ENCODE measurements around the gene HOXA1.

HOXA1 gene

GRCh38 chr7:27095897-27096767, at the start of gene HOXA1:
HOXA1 (minus strand) TSS chr7:27096000; CDS start chr7:27095912, 88 bp downstream.
- Mint-ChIP-seq H3K36me3 (peaks cover 9% of the 10 kb centered on the region), H3K27ac (peak within 1 kb of the TSS; percentile 52), H3K4me1 (peaks cover 15% of the 10 kb centered on the region), H3K9me3 (no peaks in the 10 kb centered on the region), H3K27me3 (peaks cover 13% of the 10 kb centered on the region), H3K4me3 (peak within 1 kb of the TSS; percentile 90)
- peak; percentile 89 for ATAC-seq (ENCODE audit: low read depth)
- peak; percentile 57 to 63 for DNase-seq (ENCODE audit: low spot score in 2 of 2)

DNA sequence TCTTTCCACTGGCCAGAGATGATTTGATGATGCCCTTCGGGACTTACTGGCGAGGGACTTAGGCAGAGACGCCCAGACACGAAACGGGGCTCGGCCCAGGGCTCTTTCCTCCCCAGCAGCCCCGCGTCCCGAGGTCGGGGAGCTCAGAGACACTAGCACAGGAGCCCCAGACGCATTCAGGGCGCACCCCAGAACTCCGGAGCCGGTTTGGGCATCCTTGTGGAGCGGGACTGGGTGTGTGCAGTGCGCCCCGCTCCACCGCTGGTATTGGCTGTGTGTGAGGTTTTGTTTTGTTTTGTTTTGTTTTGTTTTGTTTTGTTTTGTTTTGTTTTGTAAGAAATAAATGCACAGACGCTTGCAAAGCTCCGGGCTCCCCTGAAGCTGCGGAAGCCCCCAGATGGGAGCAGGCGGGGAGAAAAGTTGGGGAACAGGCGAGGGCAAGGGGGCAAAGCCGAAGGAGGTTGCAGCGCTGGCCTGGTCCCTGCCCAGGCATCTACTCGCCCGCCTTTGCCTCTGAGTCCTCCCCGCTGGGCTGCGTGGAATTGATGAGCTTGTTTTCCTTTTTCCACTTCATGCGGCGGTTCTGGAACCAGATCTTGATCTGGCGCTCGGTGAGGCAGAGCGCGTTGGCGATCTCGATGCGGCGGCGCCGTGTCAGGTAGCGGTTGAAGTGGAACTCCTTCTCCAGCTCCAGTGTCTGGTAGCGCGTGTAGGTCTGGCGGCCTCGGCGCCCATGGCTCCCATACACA, 49.5 kb upstream of the HOXA1 start:
- ATAC-seq (ENCODE audit: low read depth) (no peak), DNase-seq (ENCODE audit: low spot score in 2 of 2) (no peak)
- peaks cover 16% of the 10 kb centered on the region for H3K27me3 Mint-ChIP-seq
- H3K4me1 Mint-ChIP-seq = peaks cover 15% of the 10 kb centered on the region
- no peak overlapping the region for H3K4me3 Mint-ChIP-seq
- no peaks in the 10 kb centered on the region for H3K9me3 Mint-ChIP-seq
- H3K27ac Mint-ChIP-seq = no peak overlapping the region
- no peaks in the 10 kb centered on the region for H3K36me3 Mint-ChIP-seq

DNA sequence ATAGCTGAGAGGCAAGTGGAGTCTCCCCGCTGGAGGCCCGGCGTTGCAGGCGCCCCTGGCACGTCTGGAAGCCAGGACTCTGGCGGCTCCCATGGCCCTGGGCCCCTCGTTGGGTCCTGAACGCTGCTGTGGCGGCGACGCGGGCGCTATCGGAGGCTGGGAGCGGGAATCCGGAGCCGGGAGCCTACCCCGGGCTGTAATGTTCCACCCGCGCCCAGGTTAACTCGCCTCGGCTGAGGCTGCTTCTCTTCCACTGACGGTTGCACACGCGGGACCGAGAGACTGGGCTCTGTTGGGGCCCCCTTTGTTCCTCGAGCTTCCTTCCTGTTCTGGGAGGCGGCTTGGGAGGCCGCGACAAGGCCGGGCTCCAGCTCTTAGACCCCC, 49.0 kb upstream of the HOXA1 start:
- no peak for ATAC-seq (ENCODE audit: low read depth)
- no peak for DNase-seq (ENCODE audit: low spot score in 2 of 2)
- no peak overlapping the region for H3K4me3 Mint-ChIP-seq
- no peaks in the 10 kb centered on the region for H3K9me3 Mint-ChIP-seq
- H3K27me3 Mint-ChIP-seq = peaks cover 16% of the 10 kb centered on the region
- H3K36me3 Mint-ChIP-seq = no peaks in the 10 kb centered on the region
- H3K27ac Mint-ChIP-seq = no peak overlapping the region
- H3K4me1 Mint-ChIP-seq = peaks cover 13% of the 10 kb centered on the region

DNA sequence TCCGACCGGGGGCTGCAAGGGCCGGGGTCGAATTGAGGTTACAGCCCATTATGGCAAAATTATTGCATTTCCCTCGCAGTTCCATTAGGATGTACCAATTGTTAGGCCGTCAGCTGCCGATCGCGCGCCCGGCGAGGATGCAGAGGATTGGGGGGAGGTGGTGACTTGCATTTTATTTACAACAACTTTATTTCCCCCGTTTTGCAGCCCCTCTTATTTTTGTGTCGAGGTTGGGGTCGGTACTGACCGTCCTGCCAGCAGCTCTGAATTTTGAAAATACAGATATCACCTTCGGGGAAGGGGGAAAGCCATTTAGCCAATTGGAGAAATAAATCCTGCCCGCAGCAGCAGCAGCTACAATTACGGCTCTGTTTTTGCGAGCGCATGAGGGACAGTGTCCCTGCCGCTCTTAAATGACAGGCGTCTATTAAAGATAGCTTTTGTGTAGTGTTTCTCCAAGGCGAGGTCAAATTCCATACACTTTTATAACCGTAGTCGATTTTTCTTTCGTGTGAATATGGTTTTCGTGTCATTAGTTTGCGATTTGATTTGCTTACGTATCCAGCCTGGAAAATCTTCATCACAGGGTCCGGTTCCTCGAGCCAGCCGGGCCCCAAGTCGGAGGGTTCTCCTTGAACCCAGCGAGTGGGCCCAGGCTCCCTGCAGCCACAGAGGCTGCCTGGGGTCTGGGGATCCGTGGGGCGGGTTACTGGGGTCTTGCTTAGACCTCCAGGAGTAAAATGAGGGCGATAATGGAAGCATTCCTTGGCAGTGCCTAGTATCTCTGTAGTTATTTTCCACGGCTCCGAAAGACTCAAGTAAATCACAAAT, 48.4 kb upstream of the HOXA1 start:
- no peak overlapping the region for H3K4me3 Mint-ChIP-seq
- peaks cover 13% of the 10 kb centered on the region for H3K4me1 Mint-ChIP-seq
- peaks cover 16% of the 10 kb centered on the region for H3K27me3 Mint-ChIP-seq
- H3K36me3 Mint-ChIP-seq = no peaks in the 10 kb centered on the region
- no peak overlapping the region for H3K27ac Mint-ChIP-seq
- no peak for DNase-seq (ENCODE audit: low spot score in 2 of 2)
- no peaks in the 10 kb centered on the region for H3K9me3 Mint-ChIP-seq
- ATAC-seq (ENCODE audit: low read depth) = no peak

DNA sequence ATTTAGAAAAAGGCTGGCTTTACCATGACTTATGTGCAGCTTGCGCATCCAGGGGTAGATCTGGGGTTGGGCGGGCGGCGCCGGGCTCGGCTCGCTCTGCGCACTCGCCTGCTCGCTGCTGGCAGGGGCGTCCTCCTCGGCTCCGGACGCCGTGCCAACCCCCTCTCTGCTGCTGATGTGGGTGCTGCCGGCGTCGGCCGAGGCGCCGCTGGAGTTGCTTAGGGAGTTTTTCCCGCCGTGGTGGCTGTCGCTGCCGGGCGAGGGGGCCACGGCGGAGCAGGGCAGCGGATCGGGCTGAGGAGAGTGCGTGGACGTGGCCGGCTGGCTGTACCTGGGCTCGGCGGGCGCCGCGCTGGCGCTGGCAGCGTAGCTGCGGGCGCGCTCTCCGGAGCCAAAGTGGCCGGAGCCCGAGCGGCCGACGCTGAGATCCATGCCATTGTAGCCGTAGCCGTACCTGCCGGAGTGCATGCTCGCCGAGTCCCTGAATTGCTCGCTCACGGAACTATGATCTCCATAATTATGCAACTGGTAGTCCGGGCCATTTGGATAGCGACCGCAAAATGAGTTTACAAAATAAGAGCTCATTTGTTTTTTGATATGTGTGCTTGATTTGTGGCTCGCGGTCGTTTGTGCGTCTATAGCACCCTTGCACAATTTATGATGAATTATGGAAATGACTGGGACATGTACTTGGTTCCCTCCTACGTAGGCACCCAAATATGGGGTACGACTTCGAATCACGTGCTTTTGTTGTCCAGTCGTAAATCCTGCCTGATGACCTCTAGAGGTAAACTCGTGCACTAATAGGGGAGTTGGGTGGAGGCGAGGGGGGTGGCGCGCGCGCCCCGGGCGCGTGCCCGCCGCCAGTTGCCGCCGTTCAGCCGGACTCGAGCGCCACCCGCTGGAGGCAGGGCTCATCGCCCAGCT, 47.5 kb upstream of the HOXA1 start, which contains the start of gene HOXA5:
TSS of gene HOXA5 (minus strand) at position 659 of the 927 bp plus-strand sequence. CDS start at position 585, 74 bp downstream.
- DNase-seq (ENCODE audit: low spot score in 2 of 2) (peak in 1 of 2 donors; percentile 49), ATAC-seq (ENCODE audit: low read depth) (peak; percentile 45)
- Mint-ChIP-seq H3K27me3 (peaks cover 16% of the 10 kb centered on the region), H3K4me1 (peaks cover 11% of the 10 kb centered on the region), H3K27ac (no peak within 1 kb of the TSS), H3K4me3 (peak within 1 kb of the TSS; percentile 46), H3K9me3 (no peaks in the 10 kb centered on the region), H3K36me3 (no peaks in the 10 kb centered on the region)

GRCh38 chr7:27142580-27143022, 46.8 kb upstream of the HOXA1 start:
- no peak for ATAC-seq (ENCODE audit: low read depth)
- Mint-ChIP-seq H3K4me1 (peaks cover 8% of the 10 kb centered on the region), H3K4me3 (peak overlapping the region; percentile 40), H3K36me3 (no peaks in the 10 kb centered on the region), H3K9me3 (no peaks in the 10 kb centered on the region), H3K27me3 (peaks cover 16% of the 10 kb centered on the region), H3K27ac (no peak overlapping the region)
- DNase-seq (ENCODE audit: low spot score in 2 of 2) = no peak

DNA sequence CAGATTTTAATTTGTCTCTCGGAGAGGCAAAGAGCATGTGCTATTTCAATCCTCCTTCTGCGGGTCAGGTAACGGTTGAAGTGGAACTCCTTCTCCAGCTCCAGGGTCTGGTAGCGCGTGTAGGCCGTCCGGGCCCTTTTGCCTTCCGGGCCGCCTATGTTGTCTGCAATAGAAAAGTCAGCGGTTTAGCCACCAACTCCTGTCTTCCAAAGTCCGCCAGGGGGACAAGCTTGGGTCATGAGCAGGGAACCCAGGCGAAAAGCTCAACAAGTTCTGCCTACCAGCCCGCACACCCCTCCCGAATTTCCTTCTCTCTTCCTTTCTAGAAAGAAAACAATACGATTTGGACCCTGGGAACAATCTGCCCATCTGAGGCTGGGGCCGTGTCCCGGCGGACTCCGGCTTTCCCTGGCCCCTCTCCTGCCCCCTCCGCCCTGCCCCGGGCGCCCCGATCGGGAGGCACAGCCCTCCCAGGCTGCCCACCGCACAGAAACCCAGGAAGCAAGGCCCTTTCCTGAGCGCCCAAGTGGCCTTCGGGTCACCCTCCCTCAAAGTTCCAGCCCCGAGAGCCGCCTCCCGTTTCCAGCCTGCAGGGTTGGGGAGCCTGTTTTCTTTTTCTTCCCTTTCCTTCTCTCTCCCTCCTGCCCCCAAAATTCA, 46.3 kb upstream of the HOXA1 start:
- Mint-ChIP-seq H3K4me3 (no peak overlapping the region), H3K36me3 (no peaks in the 10 kb centered on the region), H3K27me3 (peaks cover 14% of the 10 kb centered on the region), H3K27ac (no peak overlapping the region), H3K9me3 (no peaks in the 10 kb centered on the region), H3K4me1 (peaks cover 4% of the 10 kb centered on the region)
- DNase-seq (ENCODE audit: low spot score in 2 of 2) (no peak), ATAC-seq (ENCODE audit: low read depth) (no peak)

- Mint-ChIP-seq H3K4me3 (no peak overlapping the region), H3K27ac (no peak overlapping the region)
Observed at GRCh38 chr7:27141137-27141922, 45.5 kb upstream of the HOXA1 start.

DNA sequence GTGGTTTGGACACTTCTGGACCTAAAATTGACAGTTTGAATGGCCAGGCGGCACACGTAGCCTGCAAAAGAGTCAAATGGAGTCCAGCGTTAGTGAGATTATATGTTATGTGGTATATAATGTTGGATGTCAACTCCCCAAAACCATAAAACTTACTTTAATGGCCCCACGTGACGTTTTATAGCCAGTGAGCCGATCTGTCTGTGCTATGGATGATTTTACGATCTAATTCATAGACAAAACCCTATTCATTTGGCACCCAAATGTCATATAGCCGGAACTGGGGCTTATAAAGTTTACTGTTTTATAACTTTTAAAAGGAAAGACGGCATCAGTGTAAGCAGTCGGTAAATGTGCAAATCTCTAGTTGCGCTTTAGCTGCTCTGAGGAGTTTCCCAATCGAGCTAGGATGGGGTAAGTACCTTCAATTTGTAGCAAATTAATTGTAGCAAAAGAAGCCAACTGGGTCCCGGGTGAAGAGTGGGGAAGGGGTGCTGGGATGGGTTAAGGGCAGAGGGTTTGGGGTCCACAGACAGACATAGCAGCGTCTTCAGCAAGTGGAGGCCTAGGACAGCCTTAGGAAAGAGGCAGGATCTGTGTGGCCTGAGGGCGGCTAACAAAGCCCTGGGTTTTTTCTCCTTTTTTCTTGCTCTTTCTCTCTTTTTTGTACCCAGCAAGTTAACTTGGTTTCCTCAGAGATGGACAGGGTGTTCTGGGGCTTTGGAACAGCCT, 44.5 kb upstream of the HOXA1 start:
- H3K9me3 Mint-ChIP-seq = no peaks in the 10 kb centered on the region
- DNase-seq (ENCODE audit: low spot score in 2 of 2) (no peak), ATAC-seq (ENCODE audit: low read depth) (no peak)
- no peaks in the 10 kb centered on the region for H3K36me3 Mint-ChIP-seq
- no peak overlapping the region for H3K4me3 Mint-ChIP-seq
- H3K27ac Mint-ChIP-seq = no peak overlapping the region
- peaks cover 2% of the 10 kb centered on the region for H3K4me1 Mint-ChIP-seq
- peaks cover 8% of the 10 kb centered on the region for H3K27me3 Mint-ChIP-seq

More at GRCh38 chr7:27141137-27141922, 45.5 kb upstream of the HOXA1 start:
- H3K4me1 Mint-ChIP-seq = peaks cover 2% of the 10 kb centered on the region
- DNase-seq (ENCODE audit: low spot score in 2 of 2) = no peak
- no peak for ATAC-seq (ENCODE audit: low read depth)
- no peaks in the 10 kb centered on the region for H3K9me3 Mint-ChIP-seq
- no peaks in the 10 kb centered on the region for H3K36me3 Mint-ChIP-seq
- H3K27me3 Mint-ChIP-seq = peaks cover 9% of the 10 kb centered on the region

- DNase-seq (ENCODE audit: low spot score in 2 of 2) (no peak), ATAC-seq (ENCODE audit: low read depth) (no peak)
- H3K9me3 Mint-ChIP-seq = no peaks in the 10 kb centered on the region
- H3K27ac Mint-ChIP-seq = no peak overlapping the region
- H3K4me3 Mint-ChIP-seq = no peak overlapping the region
- no peaks in the 10 kb centered on the region for H3K36me3 Mint-ChIP-seq
- H3K4me1 Mint-ChIP-seq = peaks cover 2% of the 10 kb centered on the region
- peaks cover 9% of the 10 kb centered on the region for H3K27me3 Mint-ChIP-seq
Observed at GRCh38 chr7:27139334-27140125, 43.7 kb upstream of the HOXA1 start.

- H3K9me3 Mint-ChIP-seq = no peaks in the 10 kb centered on the region
- H3K4me3 Mint-ChIP-seq = no peak overlapping the region
- H3K27ac Mint-ChIP-seq = no peak overlapping the region
- no peak for DNase-seq (ENCODE audit: low spot score in 2 of 2)
- no peak for ATAC-seq (ENCODE audit: low read depth)
- no peaks in the 10 kb centered on the region for H3K36me3 Mint-ChIP-seq
- peaks cover 2% of the 10 kb centered on the region for H3K4me1 Mint-ChIP-seq
- H3K27me3 Mint-ChIP-seq = peaks cover 13% of the 10 kb centered on the region
Observed at GRCh38 chr7:27138985-27139333, 43.2 kb upstream of the HOXA1 start.

Data from memory B cell (primary cell).